Colonic mucosa (tissue), 4 donors: ENCODE results near the gene FAM53A. TPM values are rescaled to one million over a fixed set of nuclear protein-coding genes. Genes with fewer than 3 reads are reported as not detected.

Experiments
- DNase-seq: peaks from one replicate; pipeline ENCODE4 v3.0.0-alpha.2; 2020
- H3K27ac ChIP-seq: fragments of 200-600 bp; one replicate; pipeline ENCODE4 v1.8.0; 2021
- H3K27me3 ChIP-seq: fragments of 200-600 bp; one replicate; pipeline ENCODE4 v1.8.0; 2021
- H3K36me3 ChIP-seq: fragments of 200-600 bp; one replicate; pipeline ENCODE4 v1.8.0; 2021
- H3K4me1 ChIP-seq: fragments of 200-600 bp; one replicate; pipeline ENCODE4 v1.8.0; 2021; ENCODE audit warnings: mild to moderate bottlenecking
- H3K4me3 ChIP-seq: fragments of 200-600 bp; one replicate; pipeline ENCODE4 v1.8.0; 2021
- H3K9ac ChIP-seq, 2 donors: one replicate each; pipeline ENCODE4 v1.7.0; 2013; ENCODE audit warnings: control low read depth in 2 of 2, low read depth in 2 of 2, low read length in 2 of 2
- H3K9me3 ChIP-seq: fragments of 200-600 bp; one replicate; pipeline ENCODE4 v1.8.0; 2021
- intact Hi-C: fragments of 100-400 bp; cut with DNase I; formaldehyde crosslinking; loops from one replicate; pipeline ENCODE4 v1.14.1; 2022
- total RNA-seq, 2 donors: library from RNA; stranded (reverse); fragmentation: NEBNext Ultra II Directional in 1 of 2; extraction: Animal tissue kit (Norgen Biotek cat#: 25700) in 1 of 2; gene quantifications; one replicate each; pipeline ENCODE4 v1.2.1, GENCODE V29; 2021
- TF ChIP-seq, protein P1 (sequence below): fragments of 200-600 bp; IDR thresholded peaks from one replicate; pipeline ENCODE4 v1.8.0; 2022; ENCODE audit warnings: antibody characterized with exemption, mild to moderate bottlenecking
- donor health status: healthy.
- donor health status: DM: no; HTN: no; CAD: no.
- donor health status: DM: no; HTN: no; CAD: no.

FAM53A gene
- total RNA-seq, 2 donors from 2014 or later, result 0.86 to 1.5 TPM

DNA sequence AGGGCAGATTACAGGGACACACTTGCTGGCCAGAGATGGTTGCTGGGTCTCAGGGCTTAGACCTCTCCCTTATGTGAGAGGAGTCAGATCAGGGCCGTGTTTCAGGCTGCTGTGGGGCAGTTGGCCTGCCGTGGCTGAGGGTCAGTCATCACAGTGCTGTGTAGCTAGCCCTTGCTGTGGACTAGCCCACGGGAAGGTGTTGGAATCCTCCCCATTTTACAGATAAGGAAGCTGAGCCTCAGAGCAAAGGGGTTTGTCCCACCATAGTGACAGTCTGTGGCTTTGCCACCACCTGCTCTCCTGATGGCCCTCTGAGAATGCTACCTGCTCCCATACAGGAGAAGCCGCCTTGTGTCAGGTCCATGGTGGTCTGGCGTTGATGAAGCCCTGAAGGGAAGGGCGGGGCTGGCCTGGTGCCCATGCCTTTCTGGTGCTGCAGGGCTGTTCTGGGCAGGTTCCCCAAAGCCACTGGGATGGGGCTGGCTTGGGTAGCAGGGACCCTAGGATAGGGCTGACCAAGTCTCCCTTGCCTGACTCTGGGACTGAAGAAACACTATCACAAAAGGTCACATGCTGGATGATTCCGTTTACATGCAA is 2.4 kb upstream of the FAM53A start:
- Histone ChIP-seq H3K27me3 (no peaks in the 10 kb centered on the region), H3K9ac (no peak overlapping the region), H3K36me3 (no peaks in the 10 kb centered on the region), H3K27ac (no peak overlapping the region), H3K9me3 (no peaks in the 10 kb centered on the region), H3K4me3 (no peak overlapping the region), H3K4me1 (no peaks in the 10 kb centered on the region)
- TF ChIP-seq, protein P1, sequence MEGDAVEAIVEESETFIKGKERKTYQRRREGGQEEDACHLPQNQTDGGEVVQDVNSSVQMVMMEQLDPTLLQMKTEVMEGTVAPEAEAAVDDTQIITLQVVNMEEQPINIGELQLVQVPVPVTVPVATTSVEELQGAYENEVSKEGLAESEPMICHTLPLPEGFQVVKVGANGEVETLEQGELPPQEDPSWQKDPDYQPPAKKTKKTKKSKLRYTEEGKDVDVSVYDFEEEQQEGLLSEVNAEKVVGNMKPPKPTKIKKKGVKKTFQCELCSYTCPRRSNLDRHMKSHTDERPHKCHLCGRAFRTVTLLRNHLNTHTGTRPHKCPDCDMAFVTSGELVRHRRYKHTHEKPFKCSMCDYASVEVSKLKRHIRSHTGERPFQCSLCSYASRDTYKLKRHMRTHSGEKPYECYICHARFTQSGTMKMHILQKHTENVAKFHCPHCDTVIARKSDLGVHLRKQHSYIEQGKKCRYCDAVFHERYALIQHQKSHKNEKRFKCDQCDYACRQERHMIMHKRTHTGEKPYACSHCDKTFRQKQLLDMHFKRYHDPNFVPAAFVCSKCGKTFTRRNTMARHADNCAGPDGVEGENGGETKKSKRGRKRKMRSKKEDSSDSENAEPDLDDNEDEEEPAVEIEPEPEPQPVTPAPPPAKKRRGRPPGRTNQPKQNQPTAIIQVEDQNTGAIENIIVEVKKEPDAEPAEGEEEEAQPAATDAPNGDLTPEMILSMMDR, result no peak
- no peak for DNase-seq
- intact Hi-C loops, result no loop called here

DNA sequence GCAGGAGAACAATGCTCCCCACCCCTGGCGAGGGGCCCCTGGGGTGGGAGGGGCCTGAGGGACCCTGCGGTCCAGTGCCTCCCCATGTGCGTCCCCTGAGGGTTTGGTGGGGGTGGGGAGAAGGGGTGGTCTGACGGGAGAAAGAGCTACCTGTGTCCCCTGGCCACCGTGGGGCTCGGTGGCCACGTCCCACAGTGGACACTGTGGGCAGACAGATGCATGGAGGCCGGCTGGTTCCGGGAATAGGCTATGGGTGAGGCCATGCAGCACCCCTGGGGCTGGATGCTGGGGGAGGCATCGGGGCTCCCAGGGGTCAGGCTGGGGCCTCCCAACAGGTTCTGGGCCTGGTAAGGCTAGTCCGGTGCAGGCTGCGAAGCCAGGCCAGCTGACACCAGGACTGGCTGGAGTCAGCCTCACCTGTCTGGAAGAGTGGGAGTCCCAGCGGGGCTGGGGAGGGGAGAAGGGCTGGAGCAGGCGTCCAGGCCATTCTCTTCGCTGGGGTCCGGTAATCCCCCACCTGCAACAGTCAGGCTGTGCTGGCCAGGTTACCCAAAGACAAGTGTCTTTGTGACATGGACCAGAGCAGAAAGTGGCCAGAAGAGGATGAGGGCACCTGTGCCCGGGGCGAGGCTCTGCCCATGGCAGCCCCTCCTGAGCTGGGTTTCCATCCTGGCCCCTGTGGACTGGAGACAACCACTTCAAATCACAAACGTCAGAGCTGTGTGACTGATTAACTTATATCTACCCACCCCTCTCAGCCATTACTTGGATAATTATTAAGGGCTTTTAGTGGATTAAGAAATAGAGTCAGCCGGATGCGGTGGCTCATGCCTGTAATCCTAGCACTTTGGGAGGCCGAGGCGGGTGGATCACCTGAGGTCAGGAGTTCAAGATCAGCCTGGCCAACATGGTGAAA is 1.4 kb upstream of the FAM53A start:
- H3K9ac ChIP-seq, result peak overlapping the region in 1 of 2 donors; percentile 61
- no peak overlapping the region for H3K27ac ChIP-seq
- H3K27me3 ChIP-seq, result no peaks in the 10 kb centered on the region
- H3K4me1 ChIP-seq, result no peaks in the 10 kb centered on the region
- H3K9me3 ChIP-seq, result no peaks in the 10 kb centered on the region
- intact Hi-C loops, result no loop called here
- DNase-seq, result no peak
- TF ChIP-seq, protein P1, result no peak
- H3K4me3 ChIP-seq, result peak overlapping the region; percentile 71
- no peaks in the 10 kb centered on the region for H3K36me3 ChIP-seq

DNA sequence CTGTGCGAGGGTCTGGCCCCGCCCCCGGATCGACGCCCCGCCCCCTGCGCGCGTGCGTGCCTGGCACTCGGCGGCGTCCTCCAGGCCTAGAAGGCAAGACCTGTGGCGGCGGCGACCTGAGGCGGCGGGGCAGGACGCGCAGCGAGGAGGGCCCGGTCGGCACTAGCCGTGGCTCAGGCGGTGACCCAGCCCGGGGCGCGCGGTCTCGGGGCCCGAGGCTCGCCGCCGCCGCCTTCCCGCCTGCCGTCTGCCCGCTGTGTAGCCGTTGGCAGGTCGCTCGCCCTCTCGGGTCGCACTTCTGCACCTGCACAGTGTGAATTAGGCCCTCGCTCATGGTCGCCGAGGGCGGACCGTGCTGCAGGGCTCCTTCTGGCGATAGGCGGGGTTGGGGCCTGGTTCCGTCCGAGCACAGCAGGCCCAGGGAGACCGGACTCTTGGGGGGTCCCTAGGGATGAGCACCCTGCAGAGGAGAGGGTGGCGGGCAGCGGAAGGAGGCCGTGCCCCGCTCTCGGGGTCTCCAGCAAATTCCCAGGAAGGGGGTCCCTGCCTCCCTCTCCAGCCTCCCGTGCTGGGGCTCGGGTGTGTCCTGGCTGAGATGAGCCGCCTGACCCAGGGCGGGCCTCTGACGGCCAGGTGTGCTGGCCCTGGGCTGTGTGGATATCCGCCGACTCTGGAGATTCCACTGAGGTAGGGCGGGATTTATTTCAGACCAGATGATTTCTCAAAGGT is 557 bp upstream of the FAM53A start:
- Histone ChIP-seq H3K27me3 (no peaks in the 10 kb centered on the region), H3K9ac (peak overlapping the region; percentile 61 to 74), H3K9me3 (no peaks in the 10 kb centered on the region), H3K36me3 (no peaks in the 10 kb centered on the region), H3K4me3 (peak overlapping the region; percentile 71), H3K27ac (peak overlapping the region; percentile 47), H3K4me1 (no peaks in the 10 kb centered on the region)
- peak; percentile 97 for DNase-seq
- TF ChIP-seq, protein P1, result no peak
- intact Hi-C loops, result no loop called here

DNA sequence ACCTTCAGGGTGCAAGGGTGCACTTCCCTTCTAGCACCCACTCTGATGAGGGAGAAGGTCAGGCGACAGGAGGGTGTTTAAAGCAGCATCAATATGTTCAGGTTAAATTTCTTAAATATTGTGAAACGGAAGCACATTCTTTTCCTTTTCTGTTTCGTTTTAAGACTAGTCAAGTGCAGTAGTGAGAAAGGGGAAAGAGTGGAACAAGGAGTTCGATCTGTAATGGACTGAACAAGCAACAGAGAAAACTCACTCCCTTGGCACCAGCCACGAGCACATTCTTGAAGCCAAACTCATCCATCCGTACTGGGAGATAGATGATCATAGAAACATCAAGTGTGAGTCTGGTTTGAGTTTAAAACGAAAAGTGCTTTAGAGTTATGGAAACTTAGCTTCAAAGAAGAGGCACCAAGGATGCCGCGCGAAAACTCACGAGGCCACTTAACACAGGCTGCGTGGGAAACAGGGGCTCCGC is 815 bp downstream of the FAM53A start:
- Histone ChIP-seq H3K9ac (peak overlapping the region; percentile 26 to 76), H3K27ac (peak overlapping the region; percentile 57), H3K4me3 (peak overlapping the region; percentile 64), H3K9me3 (no peaks in the 10 kb centered on the region), H3K27me3 (no peaks in the 10 kb centered on the region), H3K4me1 (no peaks in the 10 kb centered on the region), H3K36me3 (no peaks in the 10 kb centered on the region)
- DNase-seq, result no peak
- TF ChIP-seq, protein P1, result no peak
- intact Hi-C loops, result no loop called here

DNA sequence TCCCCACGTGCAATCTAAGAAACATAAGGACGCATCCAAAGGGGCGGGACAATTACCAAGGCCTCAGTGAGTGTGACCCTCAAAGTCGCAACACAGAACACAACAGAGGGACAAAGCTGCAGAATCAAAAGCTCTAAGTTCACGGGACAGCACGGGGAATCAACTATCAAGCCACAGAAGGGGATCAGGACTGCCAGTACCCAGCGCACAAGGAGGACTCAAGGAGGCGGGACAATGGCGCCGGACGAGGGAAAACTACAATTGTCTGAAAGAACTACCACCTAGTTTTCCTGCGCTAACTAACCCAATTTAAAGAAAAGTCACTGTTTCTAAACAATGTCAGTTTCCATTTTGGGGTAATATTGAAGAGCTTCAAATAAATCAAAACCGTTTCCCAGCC is 1.3 kb downstream of the FAM53A start:
- Histone ChIP-seq H3K4me1 (no peaks in the 10 kb centered on the region), H3K27ac (peak overlapping the region; percentile 57), H3K9me3 (no peaks in the 10 kb centered on the region)

More for the DNA sequence above, 1.3 kb downstream of the FAM53A start:
- Histone ChIP-seq H3K4me3 (no peak overlapping the region), H3K9ac (no peak overlapping the region), H3K27me3 (no peaks in the 10 kb centered on the region), H3K36me3 (no peaks in the 10 kb centered on the region)
- TF ChIP-seq, protein P1, result no peak
- DNase-seq, result no peak
- intact Hi-C loops, result no loop called here
